ENCODE results near the gene AOPEP.
A peak's percentile ranks its signal among the peaks of the same experiment; 100 is the strongest.

Gene AOPEP

GRCh38 chr9:94813379-94813778, 86.9 kb downstream of the AOPEP start:
- no peaks in the 10 kb centered on the region for H3K9me3 ChIP-seq (ENCODE audit: control insufficient read depth, low read length)
- H3K4me1 ChIP-seq (ENCODE audit: control insufficient read depth, insufficient read depth, low read length): no peaks in the 10 kb centered on the region
- H3K4me3 ChIP-seq (ENCODE audit: low read length): no peak overlapping the region
- no peaks in the 10 kb centered on the region for H3K36me3 ChIP-seq (ENCODE audit: control insufficient read depth, insufficient read depth, low read length)
- H3K9ac ChIP-seq (ENCODE audit: low read length): no peak overlapping the region
- no peaks in the 10 kb centered on the region for H3K27me3 ChIP-seq (ENCODE audit: control insufficient read depth, insufficient read depth, low read length)

GRCh38 chr9:94817291-94818177, 91.0 kb downstream of the AOPEP start:
- no peaks in the 10 kb centered on the region for H3K9me3 ChIP-seq (ENCODE audit: control insufficient read depth, low read length)
- no peaks in the 10 kb centered on the region for H3K36me3 ChIP-seq (ENCODE audit: control insufficient read depth, insufficient read depth, low read length)
- no peaks in the 10 kb centered on the region for H3K27me3 ChIP-seq (ENCODE audit: control insufficient read depth, insufficient read depth, low read length)
- H3K4me1 ChIP-seq (ENCODE audit: control insufficient read depth, insufficient read depth, low read length): peaks cover 17% of the 10 kb centered on the region
- H3K4me3 ChIP-seq (ENCODE audit: low read length): no peak overlapping the region
- no peak overlapping the region for H3K9ac ChIP-seq (ENCODE audit: low read length)

GRCh38 chr9:94818178-94818541, 91.7 kb downstream of the AOPEP start:
- no peak overlapping the region for H3K4me3 ChIP-seq (ENCODE audit: low read length)
- H3K4me1 ChIP-seq (ENCODE audit: control insufficient read depth, insufficient read depth, low read length): peaks cover 21% of the 10 kb centered on the region
- H3K36me3 ChIP-seq (ENCODE audit: control insufficient read depth, insufficient read depth, low read length): no peaks in the 10 kb centered on the region
- H3K9me3 ChIP-seq (ENCODE audit: control insufficient read depth, low read length): no peaks in the 10 kb centered on the region
- no peaks in the 10 kb centered on the region for H3K27me3 ChIP-seq (ENCODE audit: control insufficient read depth, insufficient read depth, low read length)
- no peak overlapping the region for H3K9ac ChIP-seq (ENCODE audit: low read length)

GRCh38 chr9:94819161-94819687, 92.7 kb downstream of the AOPEP start:
- H3K4me1 ChIP-seq (ENCODE audit: control insufficient read depth, insufficient read depth, low read length): peaks cover 30% of the 10 kb centered on the region
- no peak overlapping the region for H3K4me3 ChIP-seq (ENCODE audit: low read length)
- no peaks in the 10 kb centered on the region for H3K36me3 ChIP-seq (ENCODE audit: control insufficient read depth, insufficient read depth, low read length)
- H3K9ac ChIP-seq (ENCODE audit: low read length): peak overlapping the region; percentile 41
- H3K9me3 ChIP-seq (ENCODE audit: control insufficient read depth, low read length): no peaks in the 10 kb centered on the region
- no peaks in the 10 kb centered on the region for H3K27me3 ChIP-seq (ENCODE audit: control insufficient read depth, insufficient read depth, low read length)

- H3K4me3 ChIP-seq (ENCODE audit: low read length): no peak overlapping the region
- no peaks in the 10 kb centered on the region for H3K9me3 ChIP-seq (ENCODE audit: control insufficient read depth, low read length)
- no peaks in the 10 kb centered on the region for H3K36me3 ChIP-seq (ENCODE audit: control insufficient read depth, insufficient read depth, low read length)
- peaks cover 40% of the 10 kb centered on the region for H3K4me1 ChIP-seq (ENCODE audit: control insufficient read depth, insufficient read depth, low read length)
- no peaks in the 10 kb centered on the region for H3K27me3 ChIP-seq (ENCODE audit: control insufficient read depth, insufficient read depth, low read length)
- H3K9ac ChIP-seq (ENCODE audit: low read length): no peak overlapping the region
Observed at GRCh38 chr9:94821098-94821887, 94.8 kb downstream of the AOPEP start.

GRCh38 chr9:94822273-94822672, 95.8 kb downstream of the AOPEP start:
- Histone ChIP-seq H3K9ac (ENCODE audit: low read length) (peak overlapping the region; percentile 30), H3K4me1 (ENCODE audit: control insufficient read depth, insufficient read depth, low read length) (peaks cover 40% of the 10 kb centered on the region), H3K36me3 (ENCODE audit: control insufficient read depth, insufficient read depth, low read length) (no peaks in the 10 kb centered on the region), H3K9me3 (ENCODE audit: control insufficient read depth, low read length) (no peaks in the 10 kb centered on the region), H3K27me3 (ENCODE audit: control insufficient read depth, insufficient read depth, low read length) (no peaks in the 10 kb centered on the region), H3K4me3 (ENCODE audit: low read length) (no peak overlapping the region)

- H3K9ac ChIP-seq (ENCODE audit: low read length): no peak overlapping the region
- no peaks in the 10 kb centered on the region for H3K36me3 ChIP-seq (ENCODE audit: control insufficient read depth, insufficient read depth, low read length)
- no peaks in the 10 kb centered on the region for H3K9me3 ChIP-seq (ENCODE audit: control insufficient read depth, low read length)
- peaks cover 48% of the 10 kb centered on the region for H3K4me1 ChIP-seq (ENCODE audit: control insufficient read depth, insufficient read depth, low read length)
- H3K27me3 ChIP-seq (ENCODE audit: control insufficient read depth, insufficient read depth, low read length): no peaks in the 10 kb centered on the region
- H3K4me3 ChIP-seq (ENCODE audit: low read length): no peak overlapping the region
Observed at GRCh38 chr9:94823710-94824109, 97.2 kb downstream of the AOPEP start.

- H3K9me3 ChIP-seq (ENCODE audit: control insufficient read depth, low read length): no peaks in the 10 kb centered on the region
- H3K4me3 ChIP-seq (ENCODE audit: low read length): no peak overlapping the region
- no peaks in the 10 kb centered on the region for H3K27me3 ChIP-seq (ENCODE audit: control insufficient read depth, insufficient read depth, low read length)
- no peak overlapping the region for H3K9ac ChIP-seq (ENCODE audit: low read length)
- H3K4me1 ChIP-seq (ENCODE audit: control insufficient read depth, insufficient read depth, low read length): peaks cover 43% of the 10 kb centered on the region
- H3K36me3 ChIP-seq (ENCODE audit: control insufficient read depth, insufficient read depth, low read length): no peaks in the 10 kb centered on the region
Observed at GRCh38 chr9:94824411-94824810, 97.9 kb downstream of the AOPEP start.

- Histone ChIP-seq H3K36me3 (ENCODE audit: control insufficient read depth, insufficient read depth, low read length) (no peaks in the 10 kb centered on the region), H3K4me1 (ENCODE audit: control insufficient read depth, insufficient read depth, low read length) (peaks cover 43% of the 10 kb centered on the region), H3K4me3 (ENCODE audit: low read length) (no peak overlapping the region), H3K9me3 (ENCODE audit: control insufficient read depth, low read length) (no peaks in the 10 kb centered on the region), H3K27me3 (ENCODE audit: control insufficient read depth, insufficient read depth, low read length) (no peaks in the 10 kb centered on the region), H3K9ac (ENCODE audit: low read length) (no peak overlapping the region)
Observed at GRCh38 chr9:94824913-94825610, 98.6 kb downstream of the AOPEP start.

GRCh38 chr9:94825611-94825958, 99.1 kb downstream of the AOPEP start:
- H3K4me3 ChIP-seq (ENCODE audit: low read length): no peak overlapping the region
- H3K4me1 ChIP-seq (ENCODE audit: control insufficient read depth, insufficient read depth, low read length): peaks cover 43% of the 10 kb centered on the region
- H3K27me3 ChIP-seq (ENCODE audit: control insufficient read depth, insufficient read depth, low read length): no peaks in the 10 kb centered on the region
- no peak overlapping the region for H3K9ac ChIP-seq (ENCODE audit: low read length)
- no peaks in the 10 kb centered on the region for H3K9me3 ChIP-seq (ENCODE audit: control insufficient read depth, low read length)
- H3K36me3 ChIP-seq (ENCODE audit: control insufficient read depth, insufficient read depth, low read length): no peaks in the 10 kb centered on the region

GRCh38 chr9:94826044-94826443, 99.5 kb downstream of the AOPEP start:
- no peaks in the 10 kb centered on the region for H3K9me3 ChIP-seq (ENCODE audit: control insufficient read depth, low read length)
- H3K27me3 ChIP-seq (ENCODE audit: control insufficient read depth, insufficient read depth, low read length): no peaks in the 10 kb centered on the region
- peaks cover 43% of the 10 kb centered on the region for H3K4me1 ChIP-seq (ENCODE audit: control insufficient read depth, insufficient read depth, low read length)
- H3K4me3 ChIP-seq (ENCODE audit: low read length): no peak overlapping the region
- no peaks in the 10 kb centered on the region for H3K36me3 ChIP-seq (ENCODE audit: control insufficient read depth, insufficient read depth, low read length)
- H3K9ac ChIP-seq (ENCODE audit: low read length): no peak overlapping the region
